Measurements from ENCODE around the gene GALK1.

DNA sequence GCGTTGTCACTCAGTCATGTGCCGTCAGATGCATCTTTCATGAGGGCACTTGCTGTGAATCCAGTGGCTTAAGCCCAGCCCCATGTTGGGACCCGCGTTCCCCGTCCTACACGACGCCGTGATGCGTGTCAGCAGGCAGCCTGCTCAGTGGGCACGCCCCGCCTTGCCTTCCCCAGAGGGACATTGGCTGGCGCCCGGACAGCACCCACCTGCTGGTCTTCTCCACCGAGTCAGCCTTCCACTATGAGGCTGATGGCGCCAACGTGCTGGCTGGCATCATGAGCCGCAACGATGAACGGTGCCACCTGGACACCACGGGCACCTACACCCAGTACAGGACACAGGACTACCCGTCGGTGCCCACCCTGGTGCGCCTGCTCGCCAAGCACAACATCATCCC is 34.9 kb downstream of the GALK1 start:
- TF ChIP-seq, protein P1, sequence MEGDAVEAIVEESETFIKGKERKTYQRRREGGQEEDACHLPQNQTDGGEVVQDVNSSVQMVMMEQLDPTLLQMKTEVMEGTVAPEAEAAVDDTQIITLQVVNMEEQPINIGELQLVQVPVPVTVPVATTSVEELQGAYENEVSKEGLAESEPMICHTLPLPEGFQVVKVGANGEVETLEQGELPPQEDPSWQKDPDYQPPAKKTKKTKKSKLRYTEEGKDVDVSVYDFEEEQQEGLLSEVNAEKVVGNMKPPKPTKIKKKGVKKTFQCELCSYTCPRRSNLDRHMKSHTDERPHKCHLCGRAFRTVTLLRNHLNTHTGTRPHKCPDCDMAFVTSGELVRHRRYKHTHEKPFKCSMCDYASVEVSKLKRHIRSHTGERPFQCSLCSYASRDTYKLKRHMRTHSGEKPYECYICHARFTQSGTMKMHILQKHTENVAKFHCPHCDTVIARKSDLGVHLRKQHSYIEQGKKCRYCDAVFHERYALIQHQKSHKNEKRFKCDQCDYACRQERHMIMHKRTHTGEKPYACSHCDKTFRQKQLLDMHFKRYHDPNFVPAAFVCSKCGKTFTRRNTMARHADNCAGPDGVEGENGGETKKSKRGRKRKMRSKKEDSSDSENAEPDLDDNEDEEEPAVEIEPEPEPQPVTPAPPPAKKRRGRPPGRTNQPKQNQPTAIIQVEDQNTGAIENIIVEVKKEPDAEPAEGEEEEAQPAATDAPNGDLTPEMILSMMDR (IDR thresholded peaks at IDR 0.05) = no peak
- TF ChIP-seq POLR2A (IDR thresholded peaks at IDR 0.05) = no peak
